Parathyroid adenoma (tissue), 2 donors: ENCODE results near the gene NCOA1.

Experiments
- H2AFZ ChIP-seq: fragments of 300-600 bp; sonication (generic); one replicate; pipeline ENCODE4 v1.7.0; 2017; ENCODE audit warnings: antibody characterized with exemption, mild to moderate bottlenecking
- H3K27ac ChIP-seq: fragments of 300-600 bp; sonication (generic); one replicate; pipeline ENCODE4 v1.7.0; 2017
- H3K27me3 ChIP-seq: fragments of 300-600 bp; sonication (generic); one replicate; pipeline ENCODE4 v1.7.0; 2017; ENCODE audit warnings: low read length; ENCODE audit not compliant: control insufficient read depth, insufficient read depth
- H3K36me3 ChIP-seq: fragments of 300-600 bp; sonication (generic); one replicate; pipeline ENCODE4 v1.7.0; 2017; ENCODE audit warnings: low read length; ENCODE audit not compliant: control insufficient read depth, insufficient read depth
- H3K4me1 ChIP-seq: fragments of 300-600 bp; sonication (generic); one replicate; pipeline ENCODE4 v1.7.0; 2017; ENCODE audit warnings: control low read depth
- H3K4me2 ChIP-seq: fragments of 300-600 bp; sonication (generic); one replicate; pipeline ENCODE4 v1.7.0; 2017; ENCODE audit warnings: low read length
- H3K4me3 ChIP-seq: fragments of 300-600 bp; sonication (generic); one replicate; pipeline ENCODE4 v1.7.0; 2017; ENCODE audit warnings: low read depth, low read length
- H3K79me2 ChIP-seq: fragments of 300-600 bp; sonication (generic); one replicate; pipeline ENCODE4 v1.7.0; 2017; ENCODE audit warnings: control low read depth
- H3K9ac ChIP-seq: fragments of 300-600 bp; sonication (generic); one replicate; pipeline ENCODE4 v1.7.0; 2017; ENCODE audit warnings: mild to moderate bottlenecking
- H3K9me3 ChIP-seq: fragments of 300-600 bp; sonication (generic); one replicate; pipeline ENCODE4 v1.7.0; 2017; ENCODE audit warnings: low read length; ENCODE audit not compliant: control insufficient read depth
- CTCF ChIP-seq: fragments of 300-600 bp; sonication (generic); IDR thresholded peaks from one replicate; pipeline ENCODE4 v1.7.0; 2017; ENCODE audit warnings: antibody characterized with exemption, mild to moderate bottlenecking
- donor health status: primary hyperparathyroidism.

The NCOA1 gene

DNA sequence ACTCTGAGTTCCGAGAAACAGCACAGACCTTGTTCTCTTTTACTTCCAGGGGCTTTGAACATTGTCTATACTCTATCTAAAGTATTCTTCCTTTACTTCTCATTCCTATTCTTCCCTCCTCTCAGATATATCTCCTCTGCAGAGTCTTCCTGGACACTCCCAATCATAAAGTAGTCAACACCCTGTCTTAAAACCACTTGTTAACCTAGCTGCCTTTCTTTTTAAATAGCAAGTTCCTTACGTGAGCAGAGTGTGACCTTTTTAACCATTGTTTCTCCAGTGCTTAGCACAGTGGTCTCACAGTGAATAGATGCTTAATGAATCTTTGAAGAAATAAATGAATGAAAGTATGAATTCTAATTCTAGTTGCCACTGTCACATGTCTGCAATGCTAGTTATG, 254.8 kb downstream of the NCOA1 start:
- no peak for TF ChIP-seq CTCF
- H3K79me2 ChIP-seq = no peaks in the 10 kb centered on the region
- H3K4me1 ChIP-seq = no peaks in the 10 kb centered on the region
- H3K27me3 ChIP-seq = no peaks in the 10 kb centered on the region
- no peak overlapping the region for H2AFZ ChIP-seq
- no peak overlapping the region for H3K4me2 ChIP-seq
- no peak overlapping the region for H3K9ac ChIP-seq
- H3K27ac ChIP-seq = no peak overlapping the region
- no peak overlapping the region for H3K4me3 ChIP-seq
- no peaks in the 10 kb centered on the region for H3K9me3 ChIP-seq
- H3K36me3 ChIP-seq = no peaks in the 10 kb centered on the region

- no peak overlapping the region for H2AFZ ChIP-seq
Measured at GRCh38 chr2:24747299-24747698, 256.2 kb downstream of the NCOA1 start.

GRCh38 chr2:24749069-24749691, 258.1 kb downstream of the NCOA1 start:
- H3K27me3 ChIP-seq = no peaks in the 10 kb centered on the region
- H3K9me3 ChIP-seq = no peaks in the 10 kb centered on the region
- no peak overlapping the region for H3K9ac ChIP-seq
- H3K4me1 ChIP-seq = no peaks in the 10 kb centered on the region
- H3K4me2 ChIP-seq = no peak overlapping the region
- no peak for TF ChIP-seq CTCF
- H3K79me2 ChIP-seq = no peaks in the 10 kb centered on the region
- H3K36me3 ChIP-seq = no peaks in the 10 kb centered on the region
- H2AFZ ChIP-seq = no peak overlapping the region
- no peak overlapping the region for H3K27ac ChIP-seq
- H3K4me3 ChIP-seq = no peak overlapping the region

More at GRCh38 chr2:24747299-24747698, 256.2 kb downstream of the NCOA1 start:
- Histone ChIP-seq H3K79me2 (no peaks in the 10 kb centered on the region), H3K27me3 (no peaks in the 10 kb centered on the region), H3K9ac (no peak overlapping the region), H3K9me3 (no peaks in the 10 kb centered on the region), H3K27ac (no peak overlapping the region), H3K36me3 (no peaks in the 10 kb centered on the region), H3K4me1 (no peaks in the 10 kb centered on the region), H3K4me3 (no peak overlapping the region), H3K4me2 (no peak overlapping the region)
- no peak for TF ChIP-seq CTCF

- H3K4me1 ChIP-seq = no peaks in the 10 kb centered on the region
- no peak overlapping the region for H3K4me3 ChIP-seq
- no peaks in the 10 kb centered on the region for H3K79me2 ChIP-seq
- no peaks in the 10 kb centered on the region for H3K9me3 ChIP-seq
- H2AFZ ChIP-seq = no peak overlapping the region
- no peak overlapping the region for H3K27ac ChIP-seq
- TF ChIP-seq CTCF = no peak
- H3K36me3 ChIP-seq = no peaks in the 10 kb centered on the region
- H3K27me3 ChIP-seq = no peaks in the 10 kb centered on the region
- H3K9ac ChIP-seq = no peak overlapping the region
- no peak overlapping the region for H3K4me2 ChIP-seq
Measured at GRCh38 chr2:24754985-24755705, 264.1 kb downstream of the NCOA1 start.

GRCh38 chr2:24756789-24757188, 265.7 kb downstream of the NCOA1 start:
- TF ChIP-seq CTCF = no peak
- H3K4me3 ChIP-seq = no peak overlapping the region
- H3K36me3 ChIP-seq = no peaks in the 10 kb centered on the region
- H2AFZ ChIP-seq = no peak overlapping the region
- H3K9me3 ChIP-seq = no peaks in the 10 kb centered on the region
- no peaks in the 10 kb centered on the region for H3K27me3 ChIP-seq
- no peak overlapping the region for H3K9ac ChIP-seq
- no peak overlapping the region for H3K4me2 ChIP-seq
- H3K79me2 ChIP-seq = no peaks in the 10 kb centered on the region
- no peak overlapping the region for H3K27ac ChIP-seq
- H3K4me1 ChIP-seq = no peaks in the 10 kb centered on the region
